Neural crest cell (in vitro differentiated cells): ENCODE data around the gene TPSAB1. TPM values are rescaled to one million over a fixed set of nuclear protein-coding genes. Genes with fewer than 3 reads are reported as not detected.

Experiments used
- DNase-seq: peaks from one replicate; pipeline ENCODE4 v3.0.0; 2021; ENCODE audit warnings: low read depth, mixed read lengths, low spot score
- H3K27ac Mint-ChIP-seq: one replicate; pipeline ENCODE4 v1.8.0; 2021; ENCODE audit warnings: mild to moderate bottlenecking, mixed read lengths; ENCODE audit not compliant: unreplicated experiment
- H3K27me3 Mint-ChIP-seq: 2 replicates; pipeline ENCODE4 v1.8.0; 2021; ENCODE audit warnings: low read depth, mild to moderate bottlenecking, mixed read lengths
- H3K36me3 Mint-ChIP-seq: 2 replicates; pipeline ENCODE4 v1.8.0; 2021; ENCODE audit warnings: low read depth, mild to moderate bottlenecking, mixed read lengths
- H3K4me1 Mint-ChIP-seq: 2 replicates; pipeline ENCODE4 v1.8.0; 2021; ENCODE audit warnings: mixed read lengths
- H3K4me3 Mint-ChIP-seq: one replicate; pipeline ENCODE4 v1.8.0; 2021; ENCODE audit warnings: mild to moderate bottlenecking, mixed read lengths
- H3K9me3 Mint-ChIP-seq: 2 replicates; pipeline ENCODE4 v1.8.0; 2021; ENCODE audit warnings: mixed read lengths
- total RNA-seq: library from RNA; stranded (reverse); gene quantifications from 2 replicates; pipeline ENCODE4 v1.2.1, GENCODE V29; 2021
- TF ChIP-seq, protein P1 (sequence below): fragments of 200-600 bp; sonication (generic); conservative IDR thresholded peaks from 2 replicates; pipeline ENCODE4 v1.5.0; 2021; ENCODE audit warnings: antibody characterized with exemption, mild to moderate bottlenecking

The TPSAB1 gene
- total RNA-seq, 1 donor from 2014 or later, result not detected

DNA sequence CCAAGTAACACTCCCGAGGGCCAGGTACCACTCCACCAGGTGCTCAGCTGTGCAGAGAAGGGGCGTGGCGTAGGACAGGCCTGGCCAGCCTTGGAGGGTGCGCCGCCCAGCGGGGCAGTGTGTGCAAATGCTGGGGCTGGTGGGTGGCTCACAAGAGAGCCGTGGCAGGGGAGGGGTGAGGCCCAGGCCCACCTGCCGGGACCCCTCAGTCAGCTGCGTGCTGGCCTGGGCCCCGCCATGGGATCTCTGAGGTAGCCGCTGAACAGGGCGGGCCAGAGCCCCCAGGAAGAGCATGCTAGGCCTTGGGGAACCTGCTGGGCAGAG, 24.2 kb upstream of the TPSAB1 start:
- H3K27me3 Mint-ChIP-seq, result no peaks in the 10 kb centered on the region
- H3K4me3 Mint-ChIP-seq, result no peak overlapping the region
- H3K4me1 Mint-ChIP-seq, result no peaks in the 10 kb centered on the region
- DNase-seq, result no peak
- TF ChIP-seq, protein P1, sequence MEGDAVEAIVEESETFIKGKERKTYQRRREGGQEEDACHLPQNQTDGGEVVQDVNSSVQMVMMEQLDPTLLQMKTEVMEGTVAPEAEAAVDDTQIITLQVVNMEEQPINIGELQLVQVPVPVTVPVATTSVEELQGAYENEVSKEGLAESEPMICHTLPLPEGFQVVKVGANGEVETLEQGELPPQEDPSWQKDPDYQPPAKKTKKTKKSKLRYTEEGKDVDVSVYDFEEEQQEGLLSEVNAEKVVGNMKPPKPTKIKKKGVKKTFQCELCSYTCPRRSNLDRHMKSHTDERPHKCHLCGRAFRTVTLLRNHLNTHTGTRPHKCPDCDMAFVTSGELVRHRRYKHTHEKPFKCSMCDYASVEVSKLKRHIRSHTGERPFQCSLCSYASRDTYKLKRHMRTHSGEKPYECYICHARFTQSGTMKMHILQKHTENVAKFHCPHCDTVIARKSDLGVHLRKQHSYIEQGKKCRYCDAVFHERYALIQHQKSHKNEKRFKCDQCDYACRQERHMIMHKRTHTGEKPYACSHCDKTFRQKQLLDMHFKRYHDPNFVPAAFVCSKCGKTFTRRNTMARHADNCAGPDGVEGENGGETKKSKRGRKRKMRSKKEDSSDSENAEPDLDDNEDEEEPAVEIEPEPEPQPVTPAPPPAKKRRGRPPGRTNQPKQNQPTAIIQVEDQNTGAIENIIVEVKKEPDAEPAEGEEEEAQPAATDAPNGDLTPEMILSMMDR, result no peak
- H3K9me3 Mint-ChIP-seq, result no peaks in the 10 kb centered on the region
- H3K27ac Mint-ChIP-seq, result no peak overlapping the region
- no peaks in the 10 kb centered on the region for H3K36me3 Mint-ChIP-seq

DNA sequence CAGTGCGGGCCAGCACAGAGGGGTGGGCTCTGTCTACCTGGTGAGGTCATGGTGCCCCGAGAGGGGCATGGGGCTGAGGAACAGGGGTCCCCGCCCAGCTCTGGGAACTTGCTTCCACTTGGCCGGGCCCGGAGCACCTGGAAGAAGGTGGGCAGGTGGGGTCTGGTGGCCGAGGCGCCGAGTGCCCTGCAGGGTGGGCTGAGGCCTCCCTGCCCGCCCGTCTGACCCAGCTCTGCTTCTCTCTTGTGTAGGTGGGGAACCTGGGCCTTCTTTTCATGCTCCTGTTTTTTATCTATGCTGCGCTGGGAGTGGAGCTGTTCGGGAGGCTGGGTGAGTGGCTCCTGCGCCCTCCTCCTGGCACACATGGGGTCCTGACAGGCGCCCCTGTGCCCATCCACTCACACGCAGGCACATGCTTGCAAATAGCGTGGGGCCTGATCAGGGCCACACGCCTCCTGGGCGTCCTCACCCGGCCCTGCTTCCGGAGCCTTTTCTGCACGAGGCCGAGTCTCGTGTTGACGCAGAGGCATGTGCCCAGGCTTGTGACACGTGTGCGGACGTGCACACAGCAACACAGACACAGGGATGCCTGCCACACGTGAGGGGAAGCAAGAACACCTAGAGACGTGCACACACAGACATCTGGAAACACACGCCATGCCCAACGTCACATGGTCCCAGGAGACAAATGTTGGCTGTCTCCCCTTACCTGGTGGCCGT, 23.7 kb upstream of the TPSAB1 start:
- Mint-ChIP-seq H3K4me3 (no peak overlapping the region), H3K9me3 (no peaks in the 10 kb centered on the region), H3K27me3 (no peaks in the 10 kb centered on the region), H3K4me1 (no peaks in the 10 kb centered on the region), H3K36me3 (no peaks in the 10 kb centered on the region), H3K27ac (peak overlapping the region; percentile 19)
- no peak for DNase-seq
- TF ChIP-seq, protein P1, result no peak

DNA sequence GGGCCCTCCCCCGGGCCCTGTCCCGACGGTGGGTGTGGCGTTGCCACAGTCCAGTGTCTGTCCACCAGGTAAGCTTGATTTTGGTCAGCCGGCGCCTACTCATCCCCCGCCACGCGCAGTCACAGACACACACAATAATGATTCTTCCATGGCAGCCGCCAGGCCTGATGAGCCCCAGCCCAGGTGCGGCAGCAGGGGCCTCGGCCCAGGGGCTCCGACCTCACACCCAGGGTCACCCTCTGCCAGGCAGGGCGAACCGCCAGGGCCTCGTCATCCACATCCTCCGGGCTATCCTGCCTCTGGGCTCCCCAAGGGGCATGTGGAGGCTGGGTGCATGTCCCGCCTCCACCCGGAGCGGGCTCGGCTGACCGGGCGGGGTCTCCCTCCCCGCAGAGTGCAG, 23.0 kb upstream of the TPSAB1 start:
- H3K9me3 Mint-ChIP-seq, result no peaks in the 10 kb centered on the region
- no peaks in the 10 kb centered on the region for H3K27me3 Mint-ChIP-seq
- no peaks in the 10 kb centered on the region for H3K36me3 Mint-ChIP-seq
- H3K4me1 Mint-ChIP-seq, result no peaks in the 10 kb centered on the region
- TF ChIP-seq, protein P1, result no peak
- no peak overlapping the region for H3K27ac Mint-ChIP-seq
- no peak overlapping the region for H3K4me3 Mint-ChIP-seq
- DNase-seq, result no peak

DNA sequence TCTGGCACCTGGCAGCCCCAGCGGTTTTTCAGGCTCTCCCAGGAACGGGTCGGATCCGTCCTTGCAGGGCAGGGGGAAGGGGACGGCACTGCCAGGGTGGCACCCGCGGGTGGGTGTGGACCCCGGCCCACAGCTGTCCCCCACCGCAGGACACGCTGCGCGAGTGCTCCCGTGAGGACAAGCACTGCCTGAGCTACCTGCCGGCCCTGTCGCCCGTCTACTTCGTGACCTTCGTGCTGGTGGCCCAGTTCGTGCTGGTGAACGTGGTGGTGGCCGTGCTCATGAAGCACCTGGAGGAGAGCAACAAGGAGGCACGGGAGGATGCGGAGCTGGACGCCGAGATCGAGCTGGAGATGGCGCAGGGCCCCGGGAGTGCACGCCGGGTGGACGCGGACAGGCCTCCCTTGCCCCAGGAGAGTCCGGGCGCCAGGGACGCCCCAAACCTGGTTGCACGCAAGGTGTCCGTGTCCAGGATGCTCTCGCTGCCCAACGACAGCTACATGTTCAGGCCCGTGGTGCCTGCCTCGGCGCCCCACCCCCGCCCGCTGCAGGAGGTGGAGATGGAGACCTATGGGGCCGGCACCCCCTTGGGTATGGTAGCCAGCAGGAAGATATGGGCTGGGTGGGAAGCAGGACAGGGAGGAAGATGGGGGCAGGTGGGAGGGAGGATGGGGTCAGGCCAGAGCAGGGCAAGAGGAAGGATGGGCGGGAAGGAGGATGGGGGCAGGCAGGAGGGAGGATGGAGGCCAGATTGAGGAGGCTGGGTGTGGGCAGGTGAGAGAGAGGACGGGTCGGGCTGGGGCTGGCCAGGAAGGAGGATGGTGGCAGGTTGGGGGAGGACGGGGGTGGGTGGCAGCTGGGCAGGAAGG, 22.2 kb upstream of the TPSAB1 start:
- H3K9me3 Mint-ChIP-seq, result no peaks in the 10 kb centered on the region
- no peaks in the 10 kb centered on the region for H3K4me1 Mint-ChIP-seq
- H3K36me3 Mint-ChIP-seq, result no peaks in the 10 kb centered on the region
- no peak overlapping the region for H3K27ac Mint-ChIP-seq
- TF ChIP-seq, protein P1, result no peak
- H3K27me3 Mint-ChIP-seq, result no peaks in the 10 kb centered on the region
- no peak overlapping the region for H3K4me3 Mint-ChIP-seq
- no peak for DNase-seq

DNA sequence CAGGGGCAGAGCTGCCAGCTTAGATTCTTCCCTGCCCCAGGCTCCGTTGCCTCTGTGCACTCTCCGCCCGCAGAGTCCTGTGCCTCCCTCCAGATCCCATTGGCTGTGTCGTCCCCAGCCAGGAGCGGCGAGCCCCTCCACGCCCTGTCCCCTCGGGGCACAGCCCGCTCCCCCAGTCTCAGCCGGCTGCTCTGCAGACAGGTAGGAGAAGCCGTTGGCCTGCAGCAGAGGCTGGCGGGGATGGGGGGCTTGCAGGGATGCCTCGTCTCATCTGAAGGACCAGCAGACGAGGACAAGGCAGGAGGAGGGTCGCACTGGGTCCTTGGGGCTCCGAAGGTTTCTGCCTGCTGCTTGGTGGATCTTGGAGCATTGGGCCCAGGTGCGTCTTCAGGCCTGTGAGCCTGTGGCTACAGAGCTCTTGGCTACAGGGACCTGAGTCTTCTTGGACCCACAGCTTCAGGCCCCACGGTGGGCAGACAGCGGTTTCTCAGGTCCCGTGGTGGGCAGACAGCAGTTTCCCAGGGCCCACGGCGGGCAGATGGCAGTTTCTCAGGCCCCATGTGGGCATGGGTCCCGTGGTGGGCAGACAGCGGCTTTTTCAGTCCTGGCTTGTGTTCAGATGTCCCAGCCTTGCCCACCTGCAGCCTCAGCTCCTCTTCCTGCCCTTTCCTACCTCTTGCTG, 21.4 kb upstream of the TPSAB1 start:
- no peaks in the 10 kb centered on the region for H3K9me3 Mint-ChIP-seq
- H3K27me3 Mint-ChIP-seq, result no peaks in the 10 kb centered on the region
- TF ChIP-seq, protein P1, result no peak
- no peaks in the 10 kb centered on the region for H3K4me1 Mint-ChIP-seq
- no peak overlapping the region for H3K4me3 Mint-ChIP-seq
- DNase-seq, result no peak
- no peaks in the 10 kb centered on the region for H3K36me3 Mint-ChIP-seq
- no peak overlapping the region for H3K27ac Mint-ChIP-seq
